Activated B cell treated with CpG ODN at 0.5 μM for 24 hours (primary cell): Measurements from ENCODE around the gene SORL1. TPM values are rescaled to one million over a fixed set of nuclear protein-coding genes. Genes with fewer than 3 reads are reported as not detected.

Experiments
- ATAC-seq: fragments of 200-7000 bp; cut with Tn5 transposase; one replicate; pipeline ENCODE4 v1.10.0; 2021; ENCODE audit warnings: low read depth, mild to moderate bottlenecking, moderate library complexity
- CTCF ChIA-PET: fragments of 350-600 bp; sonication (Branson Sonifier 250); formaldehyde crosslinking; loops from one replicate; lab custom pipeline; 2021; ENCODE audit warnings: antibody characterized with exemption; lab: Charles Lee
- POLR2A ChIA-PET: fragments of 350-600 bp; sonication (Branson Sonifier 250); formaldehyde crosslinking; loops from one replicate; lab custom pipeline; 2021; ENCODE audit warnings: antibody characterized with exemption; lab: Charles Lee
- DNase-seq: peaks from one replicate; pipeline ENCODE4 v3.0.0; 2022
- H3K27ac Mint-ChIP-seq: one replicate; pipeline ENCODE4 v1.8.0; 2020; ENCODE audit warnings: mixed read lengths
- H3K27me3 Mint-ChIP-seq: one replicate; pipeline ENCODE4 v1.8.0; 2021; ENCODE audit warnings: mixed read lengths
- H3K36me3 Mint-ChIP-seq: one replicate; pipeline ENCODE4 v1.8.0; 2021; ENCODE audit warnings: low read depth, mixed read lengths
- H3K4me1 Mint-ChIP-seq: one replicate; pipeline ENCODE4 v1.8.0; 2021; ENCODE audit warnings: mixed read lengths
- H3K4me3 Mint-ChIP-seq: one replicate; pipeline ENCODE4 v1.8.0; 2020; ENCODE audit warnings: mild to moderate bottlenecking, mixed read lengths
- H3K9me3 Mint-ChIP-seq: one replicate; pipeline ENCODE4 v1.8.0; 2020; ENCODE audit warnings: mixed read lengths
- CTCF ChIP-seq: fragments of 200-600 bp; IDR thresholded peaks from one replicate; pipeline ENCODE4 v1.8.0; 2022; ENCODE audit warnings: antibody characterized with exemption, mild to moderate bottlenecking
- intact Hi-C: fragments of 100-400 bp; cut with micrococcal nuclease; formaldehyde crosslinking; loops from one replicate; pipeline ENCODE4 v1.15.1; 2024
- total RNA-seq: library from RNA; stranded (reverse); gene quantifications from 2 replicates; pipeline ENCODE4 v1.2.3, GENCODE V29; 2022

Gene SORL1
- total RNA-seq, 1 donor from 2014 or later, result 180 TPM

GRCh38 chr11:121550247-121551030 lies 98.3 kb downstream of the SORL1 start:
- Mint-ChIP-seq H3K27me3 (no peaks in the 10 kb centered on the region), H3K4me3 (no peak overlapping the region), H3K27ac (no peak overlapping the region), H3K4me1 (peaks cover 8% of the 10 kb centered on the region), H3K36me3 (peaks cover 77% of the 10 kb centered on the region), H3K9me3 (no peaks in the 10 kb centered on the region)
- TF ChIP-seq CTCF, result no peak
- DNase-seq, result no peak
- CTCF ChIA-PET, result no interaction called here
- intact Hi-C loops, result no loop called here
- ATAC-seq, result no peak
- POLR2A ChIA-PET, result no interaction called here

DNA sequence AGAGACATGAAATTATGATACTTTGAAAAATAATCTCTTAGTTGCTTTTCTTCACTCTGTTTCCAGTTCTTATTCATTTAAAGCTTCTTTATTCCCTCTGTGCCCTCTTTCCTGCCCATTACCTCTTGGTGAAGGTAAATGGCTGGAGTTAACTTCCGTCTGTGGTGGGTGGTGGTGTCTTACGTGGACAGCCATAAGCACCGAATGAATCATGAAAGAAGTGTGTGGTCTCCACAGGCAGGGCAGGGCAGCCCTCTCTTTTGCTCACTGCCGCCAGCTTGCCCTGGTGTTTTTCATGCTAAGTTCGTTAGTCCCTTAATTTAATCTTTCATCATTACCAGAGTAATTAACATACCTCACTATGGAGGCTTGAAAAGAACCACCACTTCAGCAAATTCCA lies 99.3 kb downstream of the SORL1 start:
- no peak overlapping the region for H3K4me3 Mint-ChIP-seq
- POLR2A ChIA-PET, result no interaction called here
- peaks cover 78% of the 10 kb centered on the region for H3K36me3 Mint-ChIP-seq
- intact Hi-C loops, result no loop called here
- H3K9me3 Mint-ChIP-seq, result no peaks in the 10 kb centered on the region
- no peaks in the 10 kb centered on the region for H3K27me3 Mint-ChIP-seq
- ATAC-seq (no peak), DNase-seq (no peak)
- TF ChIP-seq CTCF, result no peak
- no peak overlapping the region for H3K27ac Mint-ChIP-seq
- peaks cover 5% of the 10 kb centered on the region for H3K4me1 Mint-ChIP-seq
- CTCF ChIA-PET, result no interaction called here

DNA sequence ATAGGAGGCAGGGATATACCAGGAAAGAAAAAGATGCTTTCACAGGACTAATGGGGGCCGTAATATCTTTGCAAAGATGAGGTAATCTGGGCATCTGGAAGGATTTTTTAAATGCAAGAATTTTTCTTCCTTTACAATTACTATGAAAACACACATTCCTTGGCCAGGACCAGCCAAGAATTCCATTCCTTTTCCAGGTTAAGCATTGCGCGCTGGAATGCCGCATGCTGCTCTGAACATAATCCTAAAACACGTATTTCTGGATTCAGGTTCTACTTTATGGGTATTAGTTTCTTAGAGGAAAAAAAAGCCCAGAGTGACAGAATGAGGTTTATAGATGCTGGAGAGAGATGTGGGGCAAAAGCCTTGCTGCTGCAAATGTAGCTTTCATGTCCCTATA lies 100.0 kb downstream of the SORL1 start:
- TF ChIP-seq CTCF, result no peak
- ATAC-seq, result no peak
- CTCF ChIA-PET, result no interaction called here
- Mint-ChIP-seq H3K36me3 (peaks cover 78% of the 10 kb centered on the region), H3K27me3 (no peaks in the 10 kb centered on the region), H3K27ac (no peak overlapping the region), H3K9me3 (no peaks in the 10 kb centered on the region), H3K4me1 (peaks cover 7% of the 10 kb centered on the region), H3K4me3 (no peak overlapping the region)
- POLR2A ChIA-PET, result no interaction called here
- intact Hi-C loops, result no loop called here
- DNase-seq, result no peak

DNA sequence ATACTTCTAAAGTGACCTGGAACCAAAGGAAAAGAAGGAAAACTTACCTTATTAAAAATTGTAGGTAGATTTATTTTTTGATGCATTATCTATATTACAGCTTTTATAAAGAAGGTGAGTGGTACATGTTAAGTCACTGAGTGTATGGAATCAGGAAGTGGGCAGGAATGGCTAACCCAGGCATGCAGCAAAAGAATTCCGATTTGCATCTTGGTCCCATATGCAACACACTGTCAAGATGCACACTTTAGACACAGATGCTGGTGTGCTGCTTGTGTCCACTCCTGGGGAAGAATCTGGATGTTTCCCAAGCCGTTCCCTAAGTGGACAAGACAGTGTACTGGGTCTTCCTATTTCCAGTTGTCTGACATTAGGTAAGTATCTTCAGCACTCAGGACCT lies 100.5 kb downstream of the SORL1 start:
- intact Hi-C loops, result no loop called here
- no peak for DNase-seq
- Mint-ChIP-seq H3K36me3 (peaks cover 78% of the 10 kb centered on the region), H3K4me1 (peaks cover 12% of the 10 kb centered on the region), H3K9me3 (no peaks in the 10 kb centered on the region), H3K27ac (no peak overlapping the region), H3K4me3 (no peak overlapping the region), H3K27me3 (no peaks in the 10 kb centered on the region)
- ChIA-PET POLR2A (no interaction called here), CTCF (no interaction called here)
- ATAC-seq, result no peak
- no peak for TF ChIP-seq CTCF

DNA sequence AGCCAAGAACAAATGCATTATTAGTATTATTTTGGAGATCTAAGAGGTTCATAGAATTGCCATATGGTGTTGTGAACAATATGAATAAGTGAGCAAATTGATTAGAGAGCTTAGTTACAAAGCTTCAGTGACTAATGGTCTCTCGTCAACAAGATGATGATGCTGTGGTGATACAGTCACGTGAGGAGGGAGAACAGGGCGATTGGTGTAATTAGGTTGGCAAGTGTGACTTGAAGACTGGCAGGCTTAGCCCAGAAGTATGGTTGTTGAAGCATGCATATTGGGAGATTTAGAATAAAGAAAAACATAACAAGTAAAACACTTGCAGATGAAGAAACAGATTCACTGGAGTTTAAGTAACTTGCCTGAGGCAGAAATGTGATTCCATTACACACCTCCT lies 101.3 kb downstream of the SORL1 start:
- ATAC-seq (no peak), DNase-seq (no peak)
- intact Hi-C loops, result no loop called here
- ChIA-PET CTCF (no interaction called here), POLR2A (no interaction called here)
- peaks cover 12% of the 10 kb centered on the region for H3K4me1 Mint-ChIP-seq
- H3K4me3 Mint-ChIP-seq, result no peak overlapping the region
- TF ChIP-seq CTCF, result no peak
- no peaks in the 10 kb centered on the region for H3K9me3 Mint-ChIP-seq
- H3K36me3 Mint-ChIP-seq, result peaks cover 76% of the 10 kb centered on the region
- H3K27me3 Mint-ChIP-seq, result no peaks in the 10 kb centered on the region
- H3K27ac Mint-ChIP-seq, result no peak overlapping the region
